ENCODE measurements around the gene FXR2. TPM values are rescaled to one million over a fixed set of nuclear protein-coding genes. Genes with fewer than 3 reads are reported as not detected.

FXR2 gene
- total RNA-seq, 4 donors from 2014 or later = 6.2 to 37.8 (median 20.1) TPM

GRCh38 chr17:7620835-7621234 is 6.1 kb upstream of the FXR2 start:
- H3K9me3 ChIP-seq = no peaks in the 10 kb centered on the region
- TF ChIP-seq POLR2A (IDR thresholded peaks at IDR 0.05) = no peak
- TF ChIP-seq CTCF (IDR thresholded peaks at IDR 0.05) = no peak
- no peak overlapping the region for H3K27ac ChIP-seq
- intact Hi-C loops (cut with DNase I; ENCODE audit: low total_unique reads) = no loop called here
- no peak for DNase-seq
- no peaks in the 10 kb centered on the region for H3K27me3 ChIP-seq
- H3K4me3 ChIP-seq = no peak overlapping the region
- no peaks in the 10 kb centered on the region for H3K36me3 ChIP-seq
- H3K4me1 ChIP-seq = no peaks in the 10 kb centered on the region

- Histone ChIP-seq H3K4me1 (peaks cover 0 to 1% of the 10 kb centered on the region in 2 donors), H3K9me3 (no peaks in the 10 kb centered on the region), H3K4me3 (no peak overlapping the region), H3K27me3 (no peaks in the 10 kb centered on the region), H3K27ac (no peak overlapping the region), H3K36me3 (no peaks in the 10 kb centered on the region)
- intact Hi-C loops (cut with DNase I; ENCODE audit: low total_unique reads) = no loop called here
- DNase-seq = no peak
- no peak for TF ChIP-seq CTCF (IDR thresholded peaks at IDR 0.05)
- no peak for TF ChIP-seq POLR2A (IDR thresholded peaks at IDR 0.05)
Observed at GRCh38 chr17:7618608-7619007, 3.9 kb upstream of the FXR2 start.

GRCh38 chr17:7615265-7615747 is 609 bp upstream of the FXR2 start:
- H3K27me3 ChIP-seq = no peaks in the 10 kb centered on the region
- H3K4me1 ChIP-seq = peaks cover 0 to 13% of the 10 kb centered on the region in 2 donors
- peak overlapping the region; percentile 29 to 30 for H3K4me3 ChIP-seq
- H3K9me3 ChIP-seq = no peaks in the 10 kb centered on the region
- TF ChIP-seq POLR2A (IDR thresholded peaks at IDR 0.05) (no peak), CTCF (IDR thresholded peaks at IDR 0.05) (no peak)
- no peaks in the 10 kb centered on the region for H3K36me3 ChIP-seq
- intact Hi-C loops (cut with DNase I; ENCODE audit: low total_unique reads) = no loop called here
- no peak for DNase-seq
- H3K27ac ChIP-seq = peak overlapping the region; percentile 79 to 87

- Histone ChIP-seq H3K27me3 (no peaks in the 10 kb centered on the region), H3K4me1 (peaks cover 0 to 16% of the 10 kb centered on the region in 2 donors), H3K27ac (peak overlapping the region; percentile 92 to 94), H3K36me3 (no peaks in the 10 kb centered on the region), H3K4me3 (peak overlapping the region; percentile 59 to 68), H3K9me3 (no peaks in the 10 kb centered on the region)
- TF ChIP-seq CTCF (IDR thresholded peaks at IDR 0.05) = no peak
- no peak for TF ChIP-seq POLR2A (IDR thresholded peaks at IDR 0.05)
- intact Hi-C loops (cut with DNase I; ENCODE audit: low total_unique reads) = no loop called here
- no peak for DNase-seq
Observed at GRCh38 chr17:7613769-7614424, 800 bp downstream of the FXR2 start.

- TF ChIP-seq POLR2A (IDR thresholded peaks at IDR 0.05) (no peak), CTCF (IDR thresholded peaks at IDR 0.05) (no peak)
- Histone ChIP-seq H3K27me3 (no peaks in the 10 kb centered on the region), H3K4me1 (peaks cover 0 to 16% of the 10 kb centered on the region in 2 donors), H3K4me3 (no peak overlapping the region), H3K27ac (no peak overlapping the region), H3K36me3 (no peaks in the 10 kb centered on the region), H3K9me3 (no peaks in the 10 kb centered on the region)
- intact Hi-C loops (cut with DNase I; ENCODE audit: low total_unique reads) = no loop called here
- no peak for DNase-seq
Observed at GRCh38 chr17:7612294-7612640, 2.4 kb downstream of the FXR2 start.
